ENCODE data around the gene ATP5F1E.

The ATP5F1E gene

DNA sequence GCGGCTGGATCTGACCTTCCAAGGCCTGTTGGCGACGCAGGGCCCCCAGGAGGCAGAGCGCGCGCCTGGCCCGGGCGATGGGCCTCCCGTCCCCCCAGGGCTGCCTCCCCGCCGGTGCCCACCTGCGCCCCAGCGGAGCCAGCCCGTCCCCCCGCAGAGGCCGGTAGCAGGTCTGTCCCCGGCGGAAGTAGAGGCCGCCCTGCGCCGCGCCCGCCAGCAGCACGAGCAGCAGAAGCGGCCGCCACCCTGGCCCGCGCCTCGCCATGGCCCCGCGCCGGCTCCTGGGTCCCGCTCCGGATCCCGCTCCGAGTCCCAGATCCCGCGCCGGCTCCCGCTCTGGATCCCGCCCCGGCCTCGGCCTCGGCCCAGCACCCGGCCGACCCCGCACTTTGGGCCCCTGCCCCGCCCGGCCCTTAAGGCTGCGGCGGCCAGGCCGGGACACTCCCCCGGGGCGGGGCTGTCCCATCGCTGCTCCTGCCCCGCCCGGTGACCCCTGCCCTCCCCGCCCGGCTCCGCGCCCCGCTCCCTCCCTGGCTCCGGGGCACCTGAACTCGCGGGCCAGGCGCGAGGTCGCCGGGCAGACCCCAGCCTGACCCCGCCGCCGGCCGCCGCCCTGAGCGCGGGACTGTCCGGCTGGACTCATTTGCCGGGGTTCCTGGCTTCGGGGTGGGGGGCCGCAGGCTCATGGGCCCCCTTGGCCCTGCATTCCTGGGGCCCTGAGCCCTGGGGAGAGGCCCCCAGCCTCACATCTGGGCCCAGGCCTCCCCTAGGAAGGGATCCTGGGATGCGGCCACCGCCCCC is 25.1 kb downstream of the ATP5F1E start, which contains the start of gene CTSZ:
TSS of gene CTSZ (minus strand) at position 391 of the 801 bp plus-strand sequence. CDS start at position 265, 126 bp downstream.
- no peak for DNase-seq (ENCODE audit: low read depth in 2 of 2, low spot score in 1 of 2)

DNA sequence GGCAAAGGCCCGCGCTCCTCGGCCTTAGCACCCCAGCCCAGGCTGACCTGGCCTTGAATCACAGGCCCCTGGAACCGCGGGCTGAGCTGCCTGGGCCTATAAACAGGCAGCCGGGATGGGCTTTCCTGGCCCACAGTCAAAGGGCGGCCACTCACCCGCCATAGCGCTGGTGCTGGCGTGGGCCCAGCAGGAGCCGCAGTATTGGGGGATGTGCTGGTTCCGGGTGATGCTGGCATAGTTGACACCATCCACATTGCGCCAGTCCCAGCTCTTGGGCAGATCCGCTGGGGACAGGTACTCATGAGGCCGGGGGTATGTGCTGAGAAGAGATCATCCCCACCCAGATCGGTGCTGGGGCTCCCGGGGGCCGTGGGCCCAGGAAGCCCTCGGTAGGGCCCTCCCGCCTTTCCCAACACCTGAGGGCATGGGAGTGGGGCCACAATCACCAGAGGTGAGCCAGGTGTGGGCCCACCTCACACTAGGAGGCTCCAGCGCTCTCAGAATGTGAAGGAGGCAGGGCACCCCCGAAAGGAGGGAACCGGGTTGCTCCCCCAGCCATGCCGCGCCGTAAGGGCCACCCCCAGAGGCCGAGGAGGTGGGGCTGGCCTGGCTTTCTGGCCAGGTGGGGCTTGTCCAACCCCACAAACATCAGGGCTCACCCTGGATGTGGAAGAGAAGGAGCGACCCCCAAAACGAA is 25.8 kb downstream of the ATP5F1E start:
- DNase-seq (ENCODE audit: low read depth in 2 of 2, low spot score in 1 of 2), result no peak

DNA sequence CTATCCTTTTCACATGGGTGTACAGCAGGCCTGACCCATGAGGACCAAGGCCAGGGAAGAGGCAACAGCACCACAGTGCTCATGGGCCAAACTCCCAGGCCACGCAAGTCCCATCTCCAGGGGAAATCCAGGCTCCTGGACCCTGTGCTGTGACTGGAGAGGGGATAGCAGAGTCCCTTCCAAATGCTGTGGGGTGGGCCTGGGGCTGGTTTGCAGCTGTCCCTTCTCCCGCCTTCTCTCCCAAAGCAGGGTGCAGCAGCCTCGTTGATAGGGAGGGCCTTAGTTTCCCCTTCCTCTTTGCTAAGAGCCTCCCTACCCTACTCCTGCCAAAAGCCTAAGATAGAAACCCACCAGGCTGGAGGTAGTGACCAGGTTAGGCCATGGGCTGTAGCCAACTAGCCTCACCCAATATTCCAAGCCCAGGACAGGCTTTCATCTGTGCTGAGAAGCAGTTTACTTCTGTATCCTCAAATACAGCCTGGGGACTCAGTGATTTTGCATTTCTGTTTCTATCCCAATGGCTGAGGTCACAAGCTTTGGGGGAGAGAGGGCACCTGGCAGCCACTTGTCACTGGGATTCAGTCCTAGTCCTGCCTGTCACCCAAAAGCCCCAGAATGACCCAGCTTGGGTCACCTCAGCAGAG is 26.5 kb downstream of the ATP5F1E start:
- no peak for DNase-seq (ENCODE audit: low read depth in 2 of 2, low spot score in 1 of 2)

DNA sequence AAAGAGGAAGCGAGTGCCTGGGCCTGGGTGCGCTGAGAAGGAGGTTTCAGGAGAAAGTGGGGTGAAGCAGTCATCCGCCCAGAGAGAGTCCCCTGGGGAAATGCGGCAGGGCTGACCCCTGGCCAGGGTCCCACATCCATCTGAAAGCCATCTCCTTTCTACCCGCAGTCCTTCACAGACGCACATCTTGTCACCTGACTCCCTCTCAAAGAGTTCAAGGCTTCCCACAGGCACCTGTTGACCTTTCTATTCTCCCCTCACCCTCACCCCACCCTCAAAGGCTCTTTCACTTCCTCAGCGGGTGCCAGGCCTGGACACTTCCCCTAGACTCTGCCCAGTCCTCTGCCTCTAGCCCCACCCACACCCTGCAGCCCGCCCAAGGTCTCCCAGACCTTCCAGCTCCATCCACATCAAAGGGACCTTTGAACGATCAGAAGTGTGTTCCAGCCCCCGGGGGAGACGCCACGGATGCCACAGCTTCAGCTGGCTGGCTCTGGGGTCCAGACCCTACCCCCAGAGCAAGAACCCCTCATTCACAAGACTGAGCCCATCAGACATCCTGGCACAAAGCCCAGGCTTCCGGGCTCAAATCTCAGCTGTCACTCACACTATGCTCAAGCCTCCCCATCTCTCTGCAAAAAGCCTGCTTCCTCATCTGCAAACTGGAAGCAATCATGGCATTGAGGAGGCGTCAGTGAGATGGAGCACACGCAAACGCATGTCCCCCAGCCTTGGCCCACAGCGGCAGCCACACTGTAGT is 27.2 kb downstream of the ATP5F1E start:
- peak in 1 of 2 donors; percentile 27 for DNase-seq (ENCODE audit: low read depth in 2 of 2, low spot score in 1 of 2)

DNA sequence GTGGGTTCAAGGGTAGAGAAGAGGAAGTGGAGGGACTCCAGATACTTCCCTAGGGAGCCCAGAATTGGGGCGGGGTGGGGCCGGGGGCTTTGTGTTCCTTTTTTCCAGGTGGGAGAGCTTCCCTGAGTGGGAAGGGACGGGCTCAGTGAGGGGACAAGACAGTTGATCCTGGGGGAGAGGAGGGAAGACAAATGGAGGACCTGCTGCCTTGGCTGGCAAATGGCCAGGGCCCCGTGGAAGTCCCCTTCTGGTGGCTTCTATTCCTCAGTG is 27.7 kb downstream of the ATP5F1E start:
- DNase-seq (ENCODE audit: low read depth in 2 of 2, low spot score in 1 of 2), result no peak

DNA sequence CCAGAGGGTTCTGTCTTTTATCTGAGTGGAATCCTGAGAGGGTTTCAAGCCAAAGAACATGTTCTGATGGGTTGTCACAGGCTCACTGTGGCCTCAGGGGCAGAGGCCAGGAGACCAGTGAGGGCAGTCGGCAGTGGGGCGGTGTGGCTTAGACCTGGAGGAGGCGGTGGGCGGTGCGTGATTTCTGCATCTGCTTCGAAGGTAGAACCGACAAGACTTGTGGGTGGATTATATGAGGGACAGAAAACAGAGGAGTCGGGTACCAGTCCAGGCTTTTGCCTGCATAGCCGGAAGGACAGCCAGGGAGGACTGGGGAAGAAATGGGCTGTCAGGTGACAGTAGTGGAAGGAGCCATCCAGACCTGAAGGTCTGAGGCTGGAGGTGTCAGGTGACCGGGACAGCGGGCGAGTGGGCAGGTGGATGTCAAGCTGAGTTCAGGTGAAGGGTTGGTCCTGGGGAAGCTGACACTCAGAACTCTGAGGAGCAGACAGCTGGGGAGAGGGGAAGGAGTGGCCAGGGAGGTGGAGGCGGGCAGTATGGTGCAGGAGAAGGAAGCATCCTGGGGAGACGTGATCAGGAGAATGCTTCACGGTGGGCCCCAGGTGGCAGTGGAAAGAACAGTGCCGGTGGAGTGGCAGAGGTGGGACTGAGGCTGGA is 28.2 kb downstream of the ATP5F1E start:
- no peak for DNase-seq (ENCODE audit: low read depth in 2 of 2, low spot score in 1 of 2)

DNA sequence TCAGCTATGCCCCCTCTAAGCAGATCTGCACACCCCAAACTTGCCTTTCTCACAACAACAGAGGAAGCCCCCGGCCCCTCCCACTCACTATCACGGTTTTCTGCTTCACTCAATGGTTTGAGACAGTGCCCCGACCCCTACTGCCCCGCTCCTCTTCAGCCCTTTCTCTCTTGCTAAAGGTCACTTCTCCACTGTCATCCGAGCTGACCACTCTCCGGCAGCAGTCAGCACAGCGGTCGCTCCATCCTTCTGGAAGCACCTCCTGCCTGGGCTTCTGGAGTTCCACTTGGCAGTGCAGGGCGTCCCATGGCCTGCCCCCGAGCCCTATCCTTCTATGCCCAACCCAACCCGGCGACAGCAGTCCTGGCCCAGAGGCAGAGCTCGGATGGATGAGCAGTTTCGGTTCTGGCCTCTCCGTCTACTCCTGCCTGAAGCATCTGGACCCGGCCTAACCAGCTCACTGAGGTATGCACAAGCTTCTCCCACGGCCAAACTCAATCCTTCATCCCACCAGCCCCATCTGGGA is 29.2 kb downstream of the ATP5F1E start:
- DNase-seq (ENCODE audit: low read depth in 2 of 2, low spot score in 1 of 2), result no peak

DNA sequence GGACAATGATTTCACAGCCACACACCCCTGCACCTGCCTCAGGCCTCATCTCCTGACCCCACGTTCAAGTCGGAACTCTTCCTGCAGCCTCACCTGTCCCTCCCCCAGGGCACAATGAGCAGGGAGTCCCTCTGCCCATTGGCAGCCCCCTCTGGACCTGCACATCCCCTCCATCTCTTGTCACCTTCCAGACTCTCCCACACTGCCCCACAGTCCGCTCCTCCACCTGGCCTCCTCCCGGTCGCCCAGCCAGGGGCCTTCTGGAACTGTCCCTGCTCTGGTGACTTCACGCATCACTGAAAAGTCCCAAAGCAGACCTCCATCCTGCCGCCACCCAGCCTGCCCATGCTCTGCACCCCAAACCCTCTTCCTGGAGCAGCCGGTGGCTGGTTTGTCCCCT is 29.7 kb downstream of the ATP5F1E start:
- no peak for DNase-seq (ENCODE audit: low read depth in 2 of 2, low spot score in 1 of 2)

DNA sequence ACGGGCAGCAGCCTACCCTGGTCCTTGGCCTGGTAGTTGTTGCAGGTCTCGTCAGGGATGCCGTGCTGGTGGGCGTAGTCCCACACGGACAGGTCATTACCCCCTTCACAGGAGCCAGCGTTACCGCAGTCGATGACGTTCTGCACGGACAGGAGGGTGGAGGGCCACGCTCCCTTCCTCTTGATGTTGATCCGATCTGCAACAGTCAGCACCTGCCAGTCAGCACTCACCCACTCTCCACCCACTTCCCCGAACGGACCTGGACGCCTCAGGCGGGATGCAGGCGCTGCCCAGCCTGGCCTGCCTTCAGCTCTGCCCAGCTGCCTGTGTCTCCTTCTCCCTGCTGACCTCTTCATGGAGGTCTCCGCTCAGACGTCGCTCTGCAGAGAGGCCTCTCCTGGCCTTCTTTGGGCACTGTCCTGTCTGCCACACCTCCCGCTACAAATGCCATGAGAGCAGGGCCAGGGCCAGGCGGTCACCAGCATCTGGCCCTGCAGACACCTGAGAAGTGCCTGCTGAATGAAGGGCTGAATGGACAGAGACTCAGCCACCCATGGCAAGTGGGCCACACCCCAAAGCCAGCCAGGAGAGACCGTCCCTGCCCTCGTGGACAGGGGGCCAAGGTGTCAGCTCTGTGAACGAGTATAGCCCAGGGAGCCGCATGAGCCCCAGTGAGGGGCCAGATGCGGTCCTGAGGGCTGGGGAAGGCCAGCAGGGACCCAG is 30.5 kb downstream of the ATP5F1E start:
- DNase-seq (ENCODE audit: low read depth in 2 of 2, low spot score in 1 of 2), result no peak

DNA sequence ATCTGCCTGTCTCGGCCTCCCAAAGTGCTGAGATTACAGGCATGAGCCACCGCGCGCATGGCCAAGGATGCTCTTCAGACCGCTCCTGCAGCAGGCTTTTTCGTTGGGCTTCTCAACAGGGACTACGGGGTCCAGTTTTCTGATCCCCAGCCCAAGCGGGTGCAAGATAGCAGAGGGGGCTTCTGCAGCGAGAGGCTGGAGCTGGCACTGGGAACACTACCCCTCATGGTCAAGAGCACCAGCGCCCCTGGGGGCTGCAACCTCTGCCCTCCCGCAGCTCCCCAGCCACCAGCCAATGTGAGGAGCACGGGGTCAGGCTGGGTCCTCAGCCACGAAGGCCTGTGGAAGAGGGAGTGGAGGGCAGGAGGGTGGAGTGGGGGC is 31.1 kb downstream of the ATP5F1E start:
- DNase-seq (ENCODE audit: low read depth in 2 of 2, low spot score in 1 of 2), result no peak

DNA sequence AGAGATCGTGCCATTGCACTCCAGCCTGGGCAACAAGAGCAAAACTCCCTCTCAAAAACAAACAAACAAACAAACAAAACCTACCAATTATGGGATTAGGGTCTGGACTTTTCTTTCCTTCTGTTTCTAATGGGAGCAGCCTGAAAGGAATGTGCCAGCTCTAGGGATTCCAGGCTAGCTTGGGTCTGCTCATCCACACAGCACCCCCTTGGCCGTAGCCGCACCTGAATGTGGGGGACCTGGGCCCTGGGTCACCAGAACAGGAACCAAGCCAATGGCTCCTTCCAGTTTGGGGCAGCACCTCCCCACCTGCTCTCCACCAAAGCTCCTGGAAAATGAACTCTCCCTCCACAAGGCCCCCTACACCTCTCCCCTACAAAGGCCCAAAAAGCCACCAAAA is 31.8 kb downstream of the ATP5F1E start:
- DNase-seq (ENCODE audit: low read depth in 2 of 2, low spot score in 1 of 2), result no peak

DNA sequence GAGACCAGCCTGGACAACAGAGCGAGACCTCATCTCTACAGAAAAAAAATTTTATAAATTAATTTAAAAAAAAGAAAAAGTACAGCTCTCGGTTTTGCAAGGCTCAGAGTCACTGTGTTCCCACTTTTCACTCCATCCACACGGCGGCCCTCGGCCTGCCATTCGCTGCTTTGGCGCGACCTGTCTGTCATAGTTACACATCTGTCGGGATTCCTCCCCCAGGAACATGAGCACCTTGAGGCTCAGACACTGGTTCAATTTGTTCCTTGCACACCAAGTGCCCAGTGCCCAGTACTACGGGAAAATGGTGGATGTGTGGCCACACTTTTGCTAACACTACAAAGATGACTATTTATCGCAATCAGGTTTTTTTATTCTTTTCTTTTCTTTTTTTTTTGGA is 33.5 kb downstream of the ATP5F1E start:
- DNase-seq (ENCODE audit: low read depth in 2 of 2, low spot score in 1 of 2), result no peak

DNA sequence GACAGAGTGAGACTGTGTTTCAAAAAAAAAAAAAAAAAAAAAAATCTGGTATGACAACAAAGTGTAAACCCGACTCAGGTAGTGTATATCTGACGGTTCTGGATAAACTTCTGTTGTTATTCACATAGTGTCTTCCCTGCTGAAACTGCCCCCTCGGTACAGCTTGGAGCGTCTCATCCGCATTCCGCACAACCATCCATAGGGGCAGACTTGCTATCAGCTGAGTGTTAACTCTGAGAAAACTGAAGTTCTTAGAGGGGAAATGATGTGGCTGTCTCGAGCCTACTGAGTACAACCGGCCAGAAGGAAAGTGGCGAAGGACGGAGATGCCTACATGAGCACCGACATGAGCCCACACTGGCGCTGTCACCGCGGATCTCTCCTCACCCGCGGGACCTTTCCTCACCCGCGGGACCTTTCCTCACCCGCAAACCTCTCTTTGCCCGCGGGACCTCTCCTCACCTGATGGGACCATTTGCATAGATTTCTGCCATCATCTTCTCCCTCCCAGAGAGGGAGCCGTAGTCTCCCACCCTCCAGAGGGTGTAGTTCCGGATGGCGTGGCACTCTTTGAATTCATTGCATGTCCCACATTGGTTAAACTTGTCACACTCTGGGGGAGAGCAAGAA is 34.9 kb downstream of the ATP5F1E start:
- DNase-seq (ENCODE audit: low read depth in 2 of 2, low spot score in 1 of 2), result no peak

DNA sequence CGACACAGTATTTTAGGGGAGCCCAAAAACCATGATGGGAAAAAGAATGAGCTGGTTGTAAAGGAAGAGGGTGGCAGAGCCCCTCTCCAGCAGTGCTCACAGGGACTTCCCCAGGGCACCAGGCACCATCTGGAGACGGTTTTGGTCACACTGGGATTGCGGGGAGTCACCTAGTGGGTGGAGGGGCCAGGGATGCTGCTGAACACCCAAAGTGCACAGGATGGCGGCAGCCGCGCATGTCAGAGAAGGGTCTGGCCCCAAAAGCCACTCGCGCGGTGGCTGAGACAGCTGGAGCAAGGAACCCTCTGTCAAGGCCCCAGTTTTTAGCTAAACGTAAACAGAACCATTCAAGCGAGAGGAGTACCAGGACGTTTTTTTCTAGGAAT is 35.9 kb downstream of the ATP5F1E start:
- DNase-seq (ENCODE audit: low read depth in 2 of 2, low spot score in 1 of 2), result no peak

DNA sequence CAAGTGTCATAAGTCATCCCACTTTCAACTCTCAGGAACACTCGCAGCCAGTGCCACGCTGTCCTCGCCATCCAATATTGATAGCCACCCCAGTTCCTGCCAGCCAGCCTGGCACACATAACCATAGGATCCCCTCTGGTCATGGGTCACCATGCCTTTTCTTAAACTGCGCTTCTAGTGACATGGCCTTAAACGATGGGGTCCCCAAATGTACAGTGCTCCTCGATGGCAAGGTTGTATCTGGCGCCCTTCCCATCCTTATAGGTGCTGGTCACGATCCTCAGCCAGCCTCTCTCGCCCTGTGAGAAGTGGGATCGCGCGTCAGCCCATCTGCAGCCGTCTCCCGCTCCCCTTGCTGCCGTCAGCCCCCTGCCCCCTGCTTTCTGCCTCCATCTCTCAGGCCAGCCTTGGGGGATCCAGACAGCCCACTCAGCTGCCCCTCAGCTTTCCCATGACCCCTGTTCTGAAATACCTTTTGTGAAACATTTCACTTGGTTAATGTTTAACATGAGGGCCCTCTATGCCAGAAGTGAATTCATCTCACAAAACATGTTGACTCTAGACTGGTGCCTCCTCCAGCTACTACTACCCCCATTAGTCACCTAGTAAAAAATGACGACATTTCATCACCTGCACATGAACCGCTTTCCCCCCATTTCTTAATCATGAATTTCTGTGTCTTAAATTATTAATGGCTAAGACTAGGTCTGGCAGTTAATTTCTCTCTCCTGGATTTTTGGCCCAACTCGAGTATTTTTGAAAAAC is 36.5 kb downstream of the ATP5F1E start:
- no peak for DNase-seq (ENCODE audit: low read depth in 2 of 2, low spot score in 1 of 2)

DNA sequence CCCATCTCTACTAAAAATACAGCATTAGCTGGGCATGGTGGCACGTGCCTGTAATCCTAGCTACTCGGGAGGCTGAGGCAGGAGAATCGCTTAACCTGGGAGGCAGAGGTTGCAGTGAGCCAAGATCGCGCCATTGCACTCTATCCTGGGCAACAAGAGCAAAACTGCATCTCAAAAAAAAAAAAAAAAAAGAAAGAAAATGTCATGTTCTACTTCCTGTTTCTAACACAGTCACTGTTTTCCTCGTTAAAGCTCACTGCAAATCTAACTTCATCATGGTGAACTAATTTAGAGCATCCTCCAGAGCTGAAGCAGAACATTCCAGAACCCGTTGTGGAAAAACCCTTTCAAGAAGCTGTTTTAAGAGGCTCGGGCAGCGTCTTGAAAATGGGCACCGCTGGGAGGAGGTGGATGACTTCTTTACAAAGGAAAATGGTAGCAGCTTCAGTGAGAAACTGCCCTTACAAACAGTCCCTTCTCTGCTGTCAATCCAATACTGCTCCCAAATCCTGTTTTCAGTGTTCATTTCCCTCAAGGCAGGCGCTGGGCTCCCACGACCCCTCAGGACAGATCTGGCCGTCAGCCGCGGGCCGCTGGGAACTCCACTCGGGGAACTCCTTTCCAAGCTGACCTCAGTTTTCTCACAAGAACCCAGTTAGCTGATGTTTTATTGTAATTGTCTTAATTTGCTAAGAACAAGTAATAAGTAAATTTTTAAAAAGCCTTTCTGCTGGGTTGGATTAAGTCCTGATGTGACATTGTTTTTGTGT is 37.6 kb downstream of the ATP5F1E start:
- no peak for DNase-seq (ENCODE audit: low read depth in 2 of 2, low spot score in 1 of 2)

DNA sequence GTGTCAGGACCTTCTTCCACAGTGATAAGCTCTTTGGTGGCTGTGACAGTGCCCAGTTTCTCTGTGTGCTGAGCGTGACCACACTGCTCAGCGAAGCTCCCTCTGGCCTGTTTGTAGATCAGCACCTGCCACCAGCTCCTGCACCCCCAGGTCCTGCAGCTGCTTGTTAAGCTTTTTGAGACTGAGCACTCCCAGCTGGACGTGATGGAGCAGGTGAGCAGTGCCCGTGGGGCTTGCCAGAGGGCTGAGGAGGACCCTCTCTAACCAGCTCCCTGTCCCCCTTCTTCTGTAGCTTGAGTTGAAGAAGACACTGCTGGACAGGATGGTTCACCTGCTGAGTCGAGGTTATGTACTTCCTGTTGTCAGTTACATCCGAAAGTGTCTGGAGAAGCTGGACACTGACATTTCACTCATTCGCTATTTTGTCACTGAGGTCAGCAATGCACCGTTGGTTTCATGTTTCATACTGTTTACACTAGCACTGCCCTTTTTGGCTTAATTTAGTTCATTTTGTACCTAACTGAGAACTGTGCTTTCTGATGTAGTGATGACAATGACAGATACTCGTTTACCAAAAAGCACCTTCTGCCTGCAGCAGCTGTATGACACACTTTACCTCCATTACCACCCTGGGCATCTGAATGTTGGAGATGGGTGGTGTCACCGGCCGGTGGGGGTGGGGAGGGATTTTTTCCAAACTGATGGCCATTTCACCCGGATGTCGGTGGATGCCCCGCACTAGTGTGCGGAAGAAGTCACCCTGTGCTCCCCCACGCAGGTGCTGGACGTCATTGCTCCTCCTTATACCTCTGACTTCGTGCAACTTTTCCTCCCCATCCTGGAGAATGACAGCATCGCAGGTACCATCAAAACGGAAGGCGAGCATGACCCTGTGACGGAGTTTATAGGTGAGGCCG is 38.5 kb downstream of the ATP5F1E start:
- DNase-seq (ENCODE audit: low read depth in 2 of 2, low spot score in 1 of 2), result no peak
